ENCODE data around the gene FERMT2. TPM values are rescaled to one million over a fixed set of nuclear protein-coding genes. Genes with fewer than 3 reads are reported as not detected.

Gene FERMT2
- total and polyA plus RNA-seq, 4 donors, result 23.9 to 51.3 (median 40.4) TPM

DNA sequence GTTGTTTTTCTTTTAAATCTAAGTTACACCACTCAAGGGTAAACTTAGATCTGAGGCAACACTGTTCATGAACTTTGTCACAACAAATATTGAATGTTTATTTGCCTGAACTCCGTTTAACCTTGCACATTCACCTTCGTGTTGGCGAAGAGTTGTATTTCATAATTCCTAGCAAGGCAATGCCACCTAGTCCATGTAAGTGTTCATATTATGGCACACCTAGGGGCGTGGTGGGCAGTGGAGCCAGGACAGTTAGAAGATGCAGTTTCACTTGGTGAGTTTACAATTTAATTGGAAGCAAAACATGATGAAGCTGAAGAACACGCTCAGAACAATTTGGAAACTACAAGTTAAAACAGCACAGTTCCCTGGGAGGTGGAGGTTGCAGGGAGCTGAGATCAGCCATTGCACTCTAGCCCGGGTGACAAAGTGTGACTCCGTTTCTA is 129.0 kb downstream of the FERMT2 start:
- TF ChIP-seq, protein P1, sequence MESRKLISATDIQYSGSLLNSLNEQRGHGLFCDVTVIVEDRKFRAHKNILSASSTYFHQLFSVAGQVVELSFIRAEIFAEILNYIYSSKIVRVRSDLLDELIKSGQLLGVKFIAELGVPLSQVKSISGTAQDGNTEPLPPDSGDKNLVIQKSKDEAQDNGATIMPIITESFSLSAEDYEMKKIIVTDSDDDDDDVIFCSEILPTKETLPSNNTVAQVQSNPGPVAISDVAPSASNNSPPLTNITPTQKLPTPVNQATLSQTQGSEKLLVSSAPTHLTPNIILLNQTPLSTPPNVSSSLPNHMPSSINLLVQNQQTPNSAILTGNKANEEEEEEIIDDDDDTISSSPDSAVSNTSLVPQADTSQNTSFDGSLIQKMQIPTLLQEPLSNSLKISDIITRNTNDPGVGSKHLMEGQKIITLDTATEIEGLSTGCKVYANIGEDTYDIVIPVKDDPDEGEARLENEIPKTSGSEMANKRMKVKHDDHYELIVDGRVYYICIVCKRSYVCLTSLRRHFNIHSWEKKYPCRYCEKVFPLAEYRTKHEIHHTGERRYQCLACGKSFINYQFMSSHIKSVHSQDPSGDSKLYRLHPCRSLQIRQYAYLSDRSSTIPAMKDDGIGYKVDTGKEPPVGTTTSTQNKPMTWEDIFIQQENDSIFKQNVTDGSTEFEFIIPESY (IDR thresholded peaks at IDR 0.05), result peak; percentile 82
- TF ChIP-seq FOXA2 (IDR thresholded peaks at IDR 0.05) (peak; percentile 83), NR2F2 (IDR thresholded peaks at IDR 0.05) (peak; percentile 29), HNF4A (conservative IDR thresholded peaks at IDR 0.05) (peak; percentile 92 to 94), RXRA (IDR thresholded peaks at IDR 0.05) (peak; percentile 99), TAF1 (conservative IDR thresholded peaks at IDR 0.05) (peak; percentile 32), HNF4G (IDR thresholded peaks at IDR 0.05) (peak; percentile 81), GABPA (IDR thresholded peaks at IDR 0.05 in 1 of 2, conservative IDR thresholded peaks at IDR 0.05 in 1 of 2) (no peak), EGR1 (IDR thresholded peaks at IDR 0.05; ENCODE audit: low read depth in 2 of 2) (peak in 1 of 2 donors; percentile 64), JUND (IDR thresholded peaks at IDR 0.05) (peak; percentile 91), YY1 (IDR thresholded peaks at IDR 0.05) (peak; percentile 88), SP1 (IDR thresholded peaks at IDR 0.05) (peak; percentile 94), FOXA1 (IDR thresholded peaks at IDR 0.05) (peak; percentile 83), RAD21 (IDR thresholded peaks at IDR 0.05) (peak; percentile 57 to 72)
- TF ChIP-seq, protein P2, sequence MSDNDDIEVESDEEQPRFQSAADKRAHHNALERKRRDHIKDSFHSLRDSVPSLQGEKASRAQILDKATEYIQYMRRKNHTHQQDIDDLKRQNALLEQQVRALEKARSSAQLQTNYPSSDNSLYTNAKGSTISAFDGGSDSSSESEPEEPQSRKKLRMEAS (IDR thresholded peaks at IDR 0.05), result peak; percentile 44
- TF ChIP-seq, protein P3, sequence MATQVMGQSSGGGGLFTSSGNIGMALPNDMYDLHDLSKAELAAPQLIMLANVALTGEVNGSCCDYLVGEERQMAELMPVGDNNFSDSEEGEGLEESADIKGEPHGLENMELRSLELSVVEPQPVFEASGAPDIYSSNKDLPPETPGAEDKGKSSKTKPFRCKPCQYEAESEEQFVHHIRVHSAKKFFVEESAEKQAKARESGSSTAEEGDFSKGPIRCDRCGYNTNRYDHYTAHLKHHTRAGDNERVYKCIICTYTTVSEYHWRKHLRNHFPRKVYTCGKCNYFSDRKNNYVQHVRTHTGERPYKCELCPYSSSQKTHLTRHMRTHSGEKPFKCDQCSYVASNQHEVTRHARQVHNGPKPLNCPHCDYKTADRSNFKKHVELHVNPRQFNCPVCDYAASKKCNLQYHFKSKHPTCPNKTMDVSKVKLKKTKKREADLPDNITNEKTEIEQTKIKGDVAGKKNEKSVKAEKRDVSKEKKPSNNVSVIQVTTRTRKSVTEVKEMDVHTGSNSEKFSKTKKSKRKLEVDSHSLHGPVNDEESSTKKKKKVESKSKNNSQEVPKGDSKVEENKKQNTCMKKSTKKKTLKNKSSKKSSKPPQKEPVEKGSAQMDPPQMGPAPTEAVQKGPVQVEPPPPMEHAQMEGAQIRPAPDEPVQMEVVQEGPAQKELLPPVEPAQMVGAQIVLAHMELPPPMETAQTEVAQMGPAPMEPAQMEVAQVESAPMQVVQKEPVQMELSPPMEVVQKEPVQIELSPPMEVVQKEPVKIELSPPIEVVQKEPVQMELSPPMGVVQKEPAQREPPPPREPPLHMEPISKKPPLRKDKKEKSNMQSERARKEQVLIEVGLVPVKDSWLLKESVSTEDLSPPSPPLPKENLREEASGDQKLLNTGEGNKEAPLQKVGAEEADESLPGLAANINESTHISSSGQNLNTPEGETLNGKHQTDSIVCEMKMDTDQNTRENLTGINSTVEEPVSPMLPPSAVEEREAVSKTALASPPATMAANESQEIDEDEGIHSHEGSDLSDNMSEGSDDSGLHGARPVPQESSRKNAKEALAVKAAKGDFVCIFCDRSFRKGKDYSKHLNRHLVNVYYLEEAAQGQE (IDR thresholded peaks at IDR 0.05), result peak; percentile 71
- TF ChIP-seq, protein P4, sequence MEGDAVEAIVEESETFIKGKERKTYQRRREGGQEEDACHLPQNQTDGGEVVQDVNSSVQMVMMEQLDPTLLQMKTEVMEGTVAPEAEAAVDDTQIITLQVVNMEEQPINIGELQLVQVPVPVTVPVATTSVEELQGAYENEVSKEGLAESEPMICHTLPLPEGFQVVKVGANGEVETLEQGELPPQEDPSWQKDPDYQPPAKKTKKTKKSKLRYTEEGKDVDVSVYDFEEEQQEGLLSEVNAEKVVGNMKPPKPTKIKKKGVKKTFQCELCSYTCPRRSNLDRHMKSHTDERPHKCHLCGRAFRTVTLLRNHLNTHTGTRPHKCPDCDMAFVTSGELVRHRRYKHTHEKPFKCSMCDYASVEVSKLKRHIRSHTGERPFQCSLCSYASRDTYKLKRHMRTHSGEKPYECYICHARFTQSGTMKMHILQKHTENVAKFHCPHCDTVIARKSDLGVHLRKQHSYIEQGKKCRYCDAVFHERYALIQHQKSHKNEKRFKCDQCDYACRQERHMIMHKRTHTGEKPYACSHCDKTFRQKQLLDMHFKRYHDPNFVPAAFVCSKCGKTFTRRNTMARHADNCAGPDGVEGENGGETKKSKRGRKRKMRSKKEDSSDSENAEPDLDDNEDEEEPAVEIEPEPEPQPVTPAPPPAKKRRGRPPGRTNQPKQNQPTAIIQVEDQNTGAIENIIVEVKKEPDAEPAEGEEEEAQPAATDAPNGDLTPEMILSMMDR (IDR thresholded peaks at IDR 0.05; ENCODE audit: low read depth, low read length, missing input control), result no peak
- TF ChIP-seq, protein P5, sequence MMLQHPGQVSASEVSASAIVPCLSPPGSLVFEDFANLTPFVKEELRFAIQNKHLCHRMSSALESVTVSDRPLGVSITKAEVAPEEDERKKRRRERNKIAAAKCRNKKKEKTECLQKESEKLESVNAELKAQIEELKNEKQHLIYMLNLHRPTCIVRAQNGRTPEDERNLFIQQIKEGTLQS (IDR thresholded peaks at IDR 0.05), result no peak
- Histone ChIP-seq H3K4me3 (ENCODE audit: low read depth in 1 of 3, low read length in 3 of 3) (peak overlapping the region in 2 of 3 donors; percentile 30 to 41), H3K9me3 (ENCODE audit: control insufficient read depth in 4 of 4, low read length in 3 of 4) (no peaks in the 10 kb centered on the region), H3K36me3 (ENCODE audit: control insufficient read depth in 4 of 4, insufficient read depth in 3 of 4, low read depth in 1 of 4, low read length in 3 of 4) (no peaks in the 10 kb centered on the region), H3K4me1 (ENCODE audit: control insufficient read depth in 4 of 4, insufficient read depth in 4 of 4, low read length in 3 of 4) (peaks cover 4 to 21% (median 16%) of the 10 kb centered on the region in 4 donors), H3K27ac (ENCODE audit: low read depth in 1 of 2, low read length in 2 of 2) (peak overlapping the region; percentile 65 to 70), H3K9ac (ENCODE audit: low read depth in 1 of 2, low read length in 2 of 2) (peak overlapping the region in 1 of 2 donors; percentile 51), H3K27me3 (ENCODE audit: control insufficient read depth in 4 of 4, insufficient read depth in 4 of 4, low read length in 3 of 4) (no peaks in the 10 kb centered on the region)
- WGBS, result 25% methylated on average over 7 of the region's 7 CpGs
- peak; percentile 39 for DNase-seq (ENCODE audit: low spot score)
